GM19240 (cell line): ENCODE data around the gene TMEM132D.

Experiments
- DNase-seq: peaks from one replicate; pipeline ENCODE4 v3.0.0; 2011; ENCODE audit warnings: low spot score; ENCODE audit not compliant: insufficient read length

Gene TMEM132D

DNA sequence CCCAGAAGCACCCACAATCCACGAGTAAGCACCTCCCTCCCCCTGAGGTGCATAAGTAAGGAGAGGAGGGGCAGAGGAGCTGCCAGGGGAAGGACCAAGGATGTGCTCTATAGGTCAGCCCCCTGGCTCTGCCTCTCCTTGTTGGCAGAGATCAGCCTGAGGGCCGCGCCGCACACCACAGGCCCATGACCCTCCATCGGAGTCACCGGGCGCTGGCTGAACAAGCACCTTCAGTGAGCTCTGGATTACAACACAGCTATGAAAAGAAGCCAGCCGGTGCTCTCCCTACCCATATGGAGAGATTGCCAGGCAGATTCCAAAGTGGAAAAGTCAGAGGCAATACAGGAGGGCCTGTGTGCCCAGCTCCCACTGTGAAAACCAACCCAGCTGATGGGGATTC, 793.2 kb downstream of the TMEM132D start:
- DNase-seq: no peak

DNA sequence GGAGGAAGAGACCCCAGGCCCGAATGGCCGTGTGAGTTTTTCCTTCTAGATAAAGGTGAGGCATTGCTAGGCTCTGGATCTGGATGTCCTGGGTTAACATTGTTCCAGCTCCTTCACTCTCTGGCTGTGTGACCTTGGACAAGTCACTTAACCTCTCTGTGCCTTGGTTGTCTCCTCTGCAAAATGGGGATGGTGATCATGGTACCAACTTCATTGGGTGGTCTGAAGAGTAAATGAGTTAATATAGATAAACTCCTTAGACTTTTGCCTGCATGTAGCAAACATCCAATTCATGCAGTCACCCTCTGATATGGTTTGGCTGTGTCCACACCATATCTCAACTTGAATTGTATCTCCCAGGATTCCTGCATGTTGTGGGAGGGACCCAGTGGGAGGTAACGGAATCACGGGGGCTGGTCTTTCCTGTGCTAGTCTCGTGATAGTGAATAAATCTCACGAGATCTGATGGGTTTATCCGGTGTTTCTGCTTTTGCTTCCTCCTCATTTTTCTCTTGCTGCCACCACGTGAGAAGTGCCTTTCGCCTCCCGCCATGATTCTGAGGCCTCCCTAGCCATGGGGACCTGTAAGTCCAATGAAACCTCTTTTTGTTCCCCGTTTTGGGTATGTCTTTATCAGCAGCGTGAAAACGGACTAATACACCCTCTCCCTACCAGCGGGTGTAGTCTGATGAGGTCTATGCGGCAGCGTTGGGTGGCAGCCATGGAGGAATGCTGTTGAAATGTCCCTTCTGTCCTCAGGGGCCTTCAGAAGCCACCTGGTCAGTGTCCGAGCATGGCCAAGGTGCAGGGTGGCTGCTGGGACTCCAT, 794.4 kb downstream of the TMEM132D start:
- no peak for DNase-seq

DNA sequence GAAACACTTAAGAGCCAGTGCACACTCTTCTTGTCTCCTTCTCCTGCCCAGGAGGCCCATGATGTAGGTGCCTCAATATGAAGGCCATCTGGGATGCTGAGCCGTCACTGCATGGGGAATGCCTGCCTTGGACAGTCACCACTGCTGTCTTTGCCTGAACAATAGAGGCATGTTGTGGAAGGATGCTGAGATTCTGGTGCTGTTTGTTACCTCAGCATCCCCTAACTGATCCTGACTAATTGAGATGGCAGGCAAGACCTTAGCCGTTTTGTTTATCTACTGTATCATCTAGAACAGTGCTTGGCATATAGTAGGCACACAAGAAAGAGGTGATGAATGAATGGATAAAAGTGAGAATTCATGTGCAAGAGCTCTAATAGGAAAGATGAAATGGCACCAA, 797.1 kb downstream of the TMEM132D start:
- no peak for DNase-seq

DNA sequence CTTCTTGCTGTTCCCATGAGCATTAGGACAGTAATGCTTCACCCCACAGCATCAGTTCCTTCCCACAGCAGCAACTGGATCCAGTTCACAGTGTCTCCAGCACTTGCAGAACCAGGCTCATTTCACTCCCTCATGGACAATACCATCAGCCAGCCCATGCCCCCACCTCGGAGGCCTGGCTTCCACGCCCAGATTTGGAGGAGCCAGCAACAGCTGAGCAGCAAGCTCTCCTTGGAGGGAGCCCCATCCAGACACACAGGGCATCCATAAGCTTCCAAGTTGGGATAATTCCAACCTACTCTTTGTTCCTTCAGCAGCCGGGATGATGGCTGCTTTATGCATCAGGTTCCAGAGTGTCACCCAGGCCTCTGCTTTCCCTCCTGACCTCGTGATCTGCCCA, 800.6 kb downstream of the TMEM132D start:
- no peak for DNase-seq

DNA sequence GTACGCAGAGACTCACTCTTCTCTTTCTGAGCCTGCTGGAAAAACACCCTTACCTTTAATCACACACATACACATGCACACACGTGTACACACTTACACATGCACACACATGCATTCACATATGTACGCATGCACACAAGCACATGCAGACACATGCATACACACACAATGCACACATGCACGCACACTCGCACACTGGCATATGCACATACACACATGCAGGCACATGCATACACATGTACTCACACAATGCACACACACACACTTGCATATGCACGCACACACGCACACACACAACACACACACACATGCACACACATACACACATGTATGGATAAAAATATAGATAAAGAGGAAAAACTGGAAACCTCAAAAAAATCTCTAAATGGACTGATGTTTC, 801.6 kb downstream of the TMEM132D start:
- DNase-seq: no peak

DNA sequence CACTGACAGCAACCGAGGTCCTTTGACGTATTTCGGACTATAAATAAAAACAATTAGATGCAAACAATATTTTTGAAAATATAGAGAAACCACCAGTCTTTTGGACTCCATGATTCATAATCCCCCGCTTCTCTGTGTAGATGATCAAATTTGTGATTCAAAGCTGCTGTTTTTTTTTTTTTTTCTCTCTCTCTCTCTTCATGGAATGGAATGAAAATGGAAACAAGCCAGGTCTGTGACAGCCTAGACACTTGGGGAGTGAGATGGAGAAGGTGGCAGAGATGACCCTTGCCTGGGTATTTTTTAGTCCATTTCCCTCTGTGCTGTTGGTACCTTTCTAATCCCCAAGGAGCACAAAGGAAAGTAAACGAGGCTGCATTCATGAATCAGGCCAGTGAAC, 802.0 kb downstream of the TMEM132D start:
- DNase-seq: no peak

DNA sequence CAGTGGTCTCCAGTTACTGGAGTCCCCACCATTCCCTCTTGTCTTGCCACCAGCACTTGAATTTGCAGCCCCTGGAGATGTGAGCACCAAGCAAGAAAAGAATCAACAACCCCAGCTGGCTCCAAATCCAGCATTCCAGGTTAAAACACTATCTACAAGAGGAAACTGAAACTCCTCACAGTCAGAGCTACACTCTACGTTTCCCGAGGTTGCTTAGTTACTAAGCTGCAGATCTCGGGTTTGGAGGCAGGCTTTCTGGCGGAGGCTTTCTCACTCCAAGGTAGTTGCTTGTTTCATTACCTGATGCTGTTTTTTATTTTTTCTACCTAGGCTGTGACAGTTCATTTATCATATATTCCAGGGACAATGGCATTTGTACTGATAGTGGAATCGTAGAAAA, 802.4 kb downstream of the TMEM132D start:
- DNase-seq: no peak

DNA sequence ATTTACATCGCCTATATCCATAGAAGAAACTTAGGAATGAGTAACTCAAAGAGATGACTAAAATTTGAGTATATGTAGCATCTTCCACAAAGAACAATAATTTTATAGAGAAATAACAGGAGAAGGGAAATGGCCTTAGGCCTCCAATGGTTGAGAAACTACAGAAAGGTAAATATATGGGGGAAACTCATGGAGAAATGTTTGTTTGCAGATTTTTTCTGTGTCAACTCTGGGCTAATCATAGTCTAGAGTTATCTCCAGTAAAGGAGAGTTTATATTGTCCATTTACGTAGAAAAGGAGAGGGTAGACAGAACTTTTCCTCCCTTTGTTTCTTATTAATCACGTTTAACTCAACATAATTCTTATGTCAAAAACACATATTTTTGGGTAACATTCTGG, 806.4 kb downstream of the TMEM132D start:
- no peak for DNase-seq

DNA sequence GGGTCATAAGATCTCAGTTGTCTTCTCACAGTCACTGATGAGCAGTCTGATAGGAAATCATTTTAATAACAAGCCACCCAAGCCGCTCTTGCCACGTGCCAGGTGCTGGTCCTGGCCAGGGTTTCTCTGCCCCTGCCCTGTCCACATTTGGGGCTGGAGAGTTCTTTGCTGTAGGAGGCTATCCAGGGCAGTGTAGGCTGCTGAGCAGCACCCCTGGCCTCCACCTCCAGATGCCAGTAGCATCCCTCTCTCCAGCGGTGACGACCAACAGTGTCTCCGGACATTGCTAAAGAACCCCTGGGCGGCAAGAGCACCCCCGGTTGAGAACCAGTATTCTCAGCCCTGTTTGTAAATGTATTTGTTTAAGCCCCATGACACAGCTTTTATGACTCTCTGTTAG, 806.9 kb downstream of the TMEM132D start:
- no peak for DNase-seq

DNA sequence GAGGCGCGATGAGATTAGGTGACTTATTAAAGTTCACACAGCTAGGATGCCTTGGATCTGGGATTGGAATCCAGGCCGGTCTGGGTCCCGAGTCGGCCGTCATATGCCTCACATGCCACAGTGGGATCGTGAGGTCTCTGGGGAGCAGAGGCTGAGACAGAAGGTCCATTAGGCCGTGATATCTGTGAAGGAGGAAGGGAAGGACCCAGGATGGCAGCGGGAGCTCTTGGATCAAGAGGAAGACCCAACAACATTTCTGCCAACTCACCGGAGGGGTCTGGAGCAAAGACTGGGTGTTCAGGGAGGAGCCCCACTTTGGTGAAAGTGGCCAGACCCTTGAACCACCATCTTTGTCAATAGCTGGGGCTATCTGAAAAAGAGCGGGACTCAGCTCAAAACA, 807.6 kb downstream of the TMEM132D start:
- DNase-seq: no peak

DNA sequence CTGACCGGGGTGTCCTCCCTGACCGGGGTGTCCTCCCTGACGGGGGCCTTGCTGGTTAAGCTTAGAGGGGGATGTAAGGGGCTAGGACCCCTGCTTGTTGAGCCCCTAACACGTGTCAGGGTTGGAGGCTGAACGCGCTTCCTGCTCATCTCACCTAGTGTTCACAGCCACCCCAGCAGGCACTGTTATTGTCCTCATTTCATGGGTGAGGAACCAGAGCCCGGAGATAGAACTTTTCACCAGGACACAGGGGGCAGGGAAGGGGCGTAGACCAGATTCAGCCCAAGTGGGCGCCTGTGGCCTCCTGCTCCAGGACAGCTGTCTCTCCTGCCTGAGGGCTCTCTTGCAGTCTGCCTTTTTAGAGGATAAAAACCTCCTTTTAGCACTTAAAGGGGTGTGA, 814.2 kb downstream of the TMEM132D start:
- no peak for DNase-seq

DNA sequence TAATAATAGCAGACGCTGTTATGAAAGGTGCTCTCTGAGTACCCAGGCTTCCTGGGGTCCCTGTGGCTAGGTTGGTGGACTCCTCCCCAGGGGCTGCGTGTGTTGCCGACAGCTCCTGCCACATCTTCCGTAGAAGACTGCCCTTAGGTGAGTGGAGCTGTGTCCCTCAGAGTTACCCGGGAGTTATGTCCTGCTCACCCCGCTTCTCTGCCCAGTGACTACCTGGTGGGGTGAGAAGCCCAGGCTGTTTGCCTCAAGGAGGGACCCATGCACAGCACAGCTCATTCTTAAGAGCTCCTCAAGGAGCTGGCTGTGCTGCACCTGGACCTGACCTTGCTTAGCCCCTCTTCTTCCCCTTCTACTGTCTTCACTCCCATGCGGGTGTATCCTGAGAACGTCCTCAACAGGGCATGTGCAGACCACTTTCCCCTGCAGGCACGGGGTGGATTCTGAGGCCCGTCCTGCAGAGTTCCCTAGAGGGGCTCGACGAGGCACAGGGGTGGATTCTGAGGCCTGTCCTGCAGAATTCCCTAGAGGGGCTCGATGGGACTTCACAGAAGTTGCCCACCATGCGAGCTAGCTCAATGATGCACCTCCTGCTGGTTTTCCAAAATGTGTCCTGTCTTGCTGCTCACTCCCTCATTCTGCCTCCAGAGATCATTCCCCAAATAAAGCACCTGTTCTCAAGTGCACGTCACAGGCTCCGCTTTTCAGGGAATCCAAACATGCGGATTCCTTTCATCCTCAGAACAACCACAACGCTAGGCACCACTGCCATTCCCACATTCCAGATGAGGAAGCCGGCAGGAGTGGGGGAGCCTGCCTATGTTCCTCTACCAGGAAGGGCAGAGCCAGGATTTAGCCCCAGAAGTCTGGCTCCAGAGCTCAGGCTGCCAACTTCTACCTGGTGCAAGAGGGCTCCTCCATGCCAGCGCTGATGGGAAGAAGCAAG, 818.7 kb downstream of the TMEM132D start:
- no peak for DNase-seq

DNA sequence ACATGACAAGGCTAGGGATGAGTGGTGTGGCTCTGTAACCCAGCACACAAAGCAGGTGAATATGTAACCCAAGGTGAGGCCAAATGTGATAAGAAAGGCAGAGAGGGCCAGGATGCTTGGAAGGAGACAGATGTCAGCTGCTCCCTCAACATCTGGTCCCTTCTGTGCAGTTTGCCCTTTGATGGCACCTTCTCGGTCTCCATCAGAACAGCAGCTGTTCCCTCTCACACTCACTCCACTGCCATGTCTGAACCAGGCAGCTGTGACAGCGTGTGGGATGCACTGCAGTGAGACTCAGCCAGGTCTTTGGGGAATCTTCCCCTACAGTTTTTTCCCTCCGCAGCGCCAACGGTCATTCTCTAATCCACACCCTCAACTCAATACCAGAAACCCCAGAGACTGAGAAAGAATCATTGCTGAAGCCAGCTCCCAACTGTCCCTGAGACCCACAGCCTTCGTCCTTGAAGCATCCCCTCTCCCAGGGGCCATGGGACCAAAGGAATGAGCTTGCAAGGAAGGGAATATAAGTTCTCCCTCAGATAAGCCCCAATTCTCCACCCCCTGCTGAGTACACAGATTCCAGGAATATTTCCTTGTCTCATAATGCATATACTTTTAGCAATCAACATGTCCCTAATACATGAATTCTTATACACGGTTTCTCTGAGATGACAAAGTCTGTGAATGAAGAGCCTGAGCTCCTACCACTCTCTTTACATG, 820.5 kb downstream of the TMEM132D start:
- DNase-seq: no peak

DNA sequence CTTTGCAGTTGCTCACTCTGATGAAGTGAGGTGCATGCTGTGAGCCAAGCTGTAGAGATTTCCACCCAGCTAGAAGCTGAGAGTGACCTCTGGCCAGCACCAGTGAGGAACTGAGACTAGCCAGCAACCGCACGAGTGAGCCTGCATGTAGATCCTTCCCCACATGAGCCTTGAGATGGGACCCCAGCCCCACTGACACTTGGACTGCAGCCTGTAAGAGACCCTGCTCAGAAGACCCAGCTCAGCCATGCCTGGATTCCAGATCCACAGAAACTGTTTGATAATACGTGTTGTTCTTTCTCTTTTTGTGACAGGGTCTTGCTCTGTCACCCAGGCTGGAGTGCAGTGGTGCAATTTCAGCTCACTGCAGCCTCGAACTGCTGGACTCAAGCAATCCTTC, 821.4 kb downstream of the TMEM132D start:
- DNase-seq: no peak

DNA sequence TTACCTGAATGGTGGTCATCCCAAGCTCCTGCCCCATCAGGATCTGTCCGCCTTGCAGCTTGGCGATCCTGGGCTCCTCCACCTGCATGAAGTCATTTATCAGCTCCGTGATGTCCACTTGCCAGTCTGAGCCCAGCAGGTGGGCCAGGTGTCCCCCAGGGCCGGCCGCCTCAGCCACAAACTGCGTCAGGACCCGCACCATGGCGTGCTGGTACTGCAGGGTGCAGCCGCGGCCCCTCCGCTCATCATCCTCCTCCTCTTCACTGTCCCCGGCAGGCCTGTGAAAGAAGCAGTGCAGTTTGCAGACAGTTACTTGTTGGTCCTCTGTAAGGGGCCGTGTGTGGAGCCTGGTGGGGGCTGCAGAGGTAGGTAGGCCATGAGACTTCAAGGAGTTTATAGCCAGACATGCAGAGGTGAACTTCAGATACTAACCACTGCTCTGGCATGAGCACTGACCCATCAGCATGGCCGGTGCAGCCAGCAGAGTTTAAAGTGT, 822.0 kb downstream of the TMEM132D start:
- no peak for DNase-seq

DNA sequence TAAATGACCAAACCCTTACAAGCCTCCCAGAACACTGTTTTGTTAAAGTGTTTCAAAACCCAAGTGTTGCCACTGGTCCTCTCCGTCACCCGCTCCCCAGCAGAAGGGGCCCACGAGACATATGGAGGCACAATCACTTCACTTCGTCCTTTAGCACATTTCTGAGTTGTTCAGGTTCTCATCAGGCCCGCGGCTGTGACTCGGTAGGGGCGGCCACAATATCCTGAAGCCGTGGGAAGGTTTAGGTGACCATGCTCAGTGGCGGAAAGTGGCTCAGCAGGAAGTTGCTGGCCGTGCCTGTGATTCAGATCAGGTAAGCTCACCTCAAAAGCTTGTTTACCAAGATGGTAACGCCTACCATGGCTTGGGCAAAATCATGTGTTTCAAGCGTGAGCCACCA, 823.0 kb downstream of the TMEM132D start:
- no peak for DNase-seq

DNA sequence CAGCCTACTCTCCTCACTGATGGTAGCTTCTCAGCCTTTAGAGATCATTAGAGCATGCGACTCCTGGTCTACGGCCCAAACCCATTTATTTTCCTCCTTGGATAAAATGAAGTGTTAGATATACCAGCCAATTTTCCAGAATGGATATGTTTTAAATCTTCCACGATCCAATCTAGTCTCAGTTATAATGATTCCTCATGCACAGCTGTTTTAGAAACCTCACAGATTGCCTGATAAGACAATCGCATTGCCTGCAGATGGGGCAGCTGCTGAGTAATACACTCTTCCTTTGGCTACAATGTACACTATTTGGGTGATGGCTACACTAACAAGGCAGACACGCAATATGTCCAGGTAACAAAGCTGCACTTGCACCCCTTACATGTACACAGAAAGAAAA, 823.4 kb downstream of the TMEM132D start:
- DNase-seq: no peak

DNA sequence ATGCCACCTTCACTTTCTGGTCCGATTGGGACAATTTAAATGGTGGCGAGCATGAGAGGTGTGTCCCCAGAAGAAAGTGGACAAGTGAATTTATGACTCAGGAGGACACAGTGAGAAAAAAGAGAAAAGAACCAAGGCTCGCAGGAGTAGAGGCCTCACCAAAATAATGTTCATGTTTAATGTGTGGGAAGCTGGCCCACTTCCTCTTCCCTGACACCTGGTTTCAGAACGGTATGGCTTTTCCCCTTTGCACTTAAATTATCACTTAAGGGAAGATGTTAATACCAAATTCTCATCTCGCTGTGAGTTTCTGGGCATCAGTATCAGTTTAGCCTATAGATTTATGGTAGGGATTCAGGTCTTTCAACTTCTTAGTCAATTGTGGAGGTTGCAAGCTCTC, 824.1 kb downstream of the TMEM132D start:
- no peak for DNase-seq

DNA sequence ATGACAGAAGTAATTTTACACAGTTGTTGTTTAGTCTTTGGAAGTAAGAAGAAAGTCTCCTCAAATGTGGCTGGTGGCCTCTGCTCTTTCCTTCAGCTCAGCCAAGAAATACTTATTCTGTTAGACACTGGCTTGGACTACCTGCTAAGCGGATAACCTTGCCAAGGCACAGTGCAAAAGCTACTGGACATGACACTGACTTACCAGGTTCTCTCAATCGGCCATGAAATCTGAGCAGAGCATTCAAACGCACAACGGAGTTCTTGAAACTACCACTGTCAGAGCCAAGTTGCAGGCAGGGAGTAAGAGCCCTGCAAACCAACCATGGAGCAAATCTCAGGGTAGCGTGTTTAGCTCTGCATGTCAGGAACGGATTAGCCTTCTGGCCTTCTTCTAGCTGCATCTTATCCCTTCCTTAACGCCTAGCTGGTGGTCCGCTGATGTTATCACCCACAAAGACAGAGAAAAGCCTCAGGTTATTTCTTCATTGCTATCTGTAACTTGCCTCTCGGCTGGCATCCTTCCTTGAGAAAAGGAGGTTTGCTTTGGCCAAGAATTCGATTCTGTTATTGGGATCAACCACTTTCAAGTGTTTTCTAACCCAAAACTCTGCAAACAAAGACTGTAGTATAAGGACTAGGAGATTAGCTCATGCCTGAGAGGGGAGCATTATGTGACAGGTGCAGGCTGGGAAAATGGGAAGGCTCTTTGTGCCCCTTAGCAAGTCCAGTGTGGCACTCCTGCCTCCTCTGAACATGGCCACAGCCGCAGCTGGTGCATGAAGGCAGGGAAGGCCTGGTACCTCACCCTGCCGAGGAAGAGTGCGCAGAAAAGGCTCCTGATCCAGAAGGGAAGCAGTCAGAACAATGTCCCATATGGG, 827.1 kb downstream of the TMEM132D start:
- DNase-seq: no peak

DNA sequence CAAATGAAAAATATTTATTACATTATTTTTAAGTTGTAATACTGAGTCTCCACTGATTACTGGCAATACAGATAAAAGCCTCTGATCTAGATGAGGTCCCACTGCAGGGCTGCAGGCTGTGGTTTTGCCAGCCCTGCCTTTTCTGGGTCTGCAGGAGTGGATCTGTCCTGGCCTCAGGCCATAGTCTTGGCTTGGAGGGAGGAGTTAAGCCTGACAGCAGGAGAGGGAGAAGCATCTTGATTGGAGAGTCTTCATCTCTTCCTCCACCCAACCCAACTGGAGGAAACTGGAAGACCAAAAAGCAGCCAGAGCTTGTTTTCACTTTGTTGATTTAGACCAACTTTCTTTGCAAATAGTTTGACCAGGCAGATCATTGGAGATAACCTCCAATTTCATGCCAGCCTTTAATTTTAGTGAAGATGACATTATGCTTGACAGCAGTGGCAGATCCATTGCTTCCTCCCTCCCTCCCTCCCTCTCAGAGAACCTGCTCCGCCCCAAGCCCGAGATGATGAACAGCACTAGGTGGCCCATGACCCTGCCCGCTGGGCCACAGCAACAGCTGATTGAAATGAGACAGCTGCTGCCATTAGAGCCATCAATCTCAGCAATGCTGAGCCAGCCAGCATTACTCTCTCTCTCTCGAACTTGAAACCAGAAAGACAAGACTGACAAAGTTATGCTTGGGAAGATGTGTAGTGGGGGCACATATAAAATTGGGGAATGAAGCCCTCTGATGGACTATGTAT, 828.2 kb downstream of the TMEM132D start:
- no peak for DNase-seq
